Occipital lobe (tissue), 2 donors: ENCODE measurements around the gene CMAS. TPM values are rescaled to one million over a fixed set of nuclear protein-coding genes. Genes with fewer than 3 reads are reported as not detected.
"Not testable (repeated sequence)": the region's sequence is repeated elsewhere in the genome, so short reads cannot be mapped to it uniquely, and the experiment has no call there.

Experiments
- DNase-seq: peaks from one replicate; lab custom pipeline; 2025; lab: John Stamatoyannopoulos, UW
- total RNA-seq: library from RNA; depleted of rRNA; stranded (reverse); fragments of >200 nt; gene quantifications from one replicate; pipeline ENCODE4 v1.2.3, GENCODE V29; 2014

Gene CMAS
- total RNA-seq, 1 donor from 2014 or later, result 41.6 TPM

DNA sequence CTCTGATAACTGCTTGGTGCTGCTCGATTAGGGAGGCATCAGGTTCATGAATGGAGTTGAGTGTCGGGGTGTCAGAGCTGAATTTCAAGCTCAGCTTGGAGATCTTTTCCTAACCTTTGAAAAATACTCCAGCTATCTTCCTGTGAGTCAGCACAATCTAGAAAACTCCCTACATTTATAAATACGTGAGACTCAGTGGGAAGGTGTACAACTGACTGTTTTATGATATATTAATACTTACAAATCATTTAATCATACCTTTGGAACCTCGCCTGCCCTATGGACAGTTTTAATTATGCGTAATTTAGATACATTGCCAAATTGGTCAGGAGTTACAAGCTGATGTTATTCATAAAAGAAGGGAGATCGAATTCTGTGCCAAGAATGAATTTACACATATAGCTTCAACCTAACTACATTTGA, 961 bp downstream of the CMAS start:
- DNase-seq, result no peak

GRCh38 chr12:22047494-22047893, 1.5 kb downstream of the CMAS start:
- DNase-seq, result no peak

- DNase-seq, result no peak
Observed at GRCh38 chr12:22048351-22049041, 2.5 kb downstream of the CMAS start.

- DNase-seq, result no peak
Observed at GRCh38 chr12:22050078-22050477, 4.1 kb downstream of the CMAS start.

DNA sequence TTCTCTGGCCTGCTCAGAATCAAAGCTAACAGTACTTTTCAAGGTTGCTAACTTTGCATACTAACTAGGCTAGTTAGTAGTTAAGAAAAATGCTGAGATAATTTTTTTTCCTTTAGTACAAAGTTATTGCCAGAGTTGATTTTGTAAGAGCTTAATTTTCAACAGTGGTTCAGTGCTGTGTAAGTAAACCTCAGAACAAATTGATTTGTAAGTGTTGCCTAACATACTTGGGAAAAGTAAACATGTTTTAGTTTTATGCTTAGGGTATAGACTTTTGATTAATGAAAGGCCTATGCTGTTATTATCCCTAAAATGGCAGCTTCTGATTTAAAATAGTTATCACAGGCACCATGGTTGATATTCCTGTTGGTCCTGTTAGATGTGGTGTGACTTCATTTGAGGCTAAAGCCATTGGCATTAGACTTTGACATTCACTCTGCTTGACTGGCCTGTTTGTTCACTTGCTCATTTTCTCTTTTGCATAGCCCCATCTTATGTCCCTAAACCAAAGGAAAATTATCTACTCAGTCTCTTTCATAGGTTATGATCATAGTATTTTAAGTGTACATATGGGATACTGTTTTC, 5.2 kb downstream of the CMAS start:
- DNase-seq, result no peak

- DNase-seq, result not testable (repeated sequence)
Observed at GRCh38 chr12:22052994-22053393, 7.0 kb downstream of the CMAS start.

GRCh38 chr12:22054155-22054554, 8.1 kb downstream of the CMAS start:
- DNase-seq, result no peak

DNA sequence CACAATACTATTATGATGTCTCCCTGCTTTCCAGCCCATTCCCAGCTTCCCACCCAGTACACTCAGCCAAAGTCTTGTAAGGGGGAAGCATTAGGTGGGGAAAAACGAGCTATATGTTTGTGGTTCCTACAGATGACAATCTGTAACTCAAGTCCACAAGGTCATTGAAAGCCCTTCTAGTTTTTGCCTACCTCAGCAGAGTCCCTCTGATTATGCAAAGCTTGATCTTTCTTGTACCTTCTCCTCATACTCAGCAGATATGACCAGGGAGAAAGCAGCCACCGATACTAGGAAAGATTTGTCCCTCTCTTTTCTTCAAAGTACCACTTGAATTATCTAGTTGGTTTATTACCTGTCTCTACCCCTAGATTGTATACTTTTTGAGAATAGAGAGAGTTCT, 10.6 kb downstream of the CMAS start:
- no peak for DNase-seq

DNA sequence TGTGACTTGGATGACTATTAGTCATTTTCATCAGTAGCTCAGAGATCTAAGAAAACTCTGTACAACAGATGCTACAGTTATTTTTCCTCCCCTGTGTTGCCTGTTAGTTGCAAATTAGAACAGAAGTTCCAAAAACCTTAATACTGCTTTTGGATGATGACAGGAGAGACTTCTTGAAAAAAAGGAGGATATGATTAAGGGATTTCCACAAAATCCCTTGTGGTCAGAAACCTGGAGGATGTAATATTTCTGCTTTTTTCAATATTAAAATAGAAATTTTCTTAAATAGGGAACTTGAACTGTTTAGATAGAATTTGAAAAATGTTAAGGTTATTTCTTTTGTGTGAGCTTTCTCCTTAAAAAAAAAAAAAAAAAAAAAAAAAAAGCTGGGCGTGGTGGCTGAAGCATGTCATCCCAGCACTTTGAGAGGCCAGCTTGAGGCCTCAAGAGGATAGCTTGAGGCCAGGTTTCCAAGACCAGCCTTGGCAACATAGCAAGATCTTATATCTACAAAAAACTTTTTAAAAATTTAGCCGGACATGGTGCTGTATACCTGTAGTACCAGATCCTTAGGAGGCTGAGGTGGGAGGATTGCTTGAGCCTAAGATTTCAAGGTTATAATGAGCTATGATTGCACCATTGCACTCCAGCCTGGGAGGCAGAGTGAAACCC, 14.1 kb downstream of the CMAS start:
- DNase-seq, result no peak

DNA sequence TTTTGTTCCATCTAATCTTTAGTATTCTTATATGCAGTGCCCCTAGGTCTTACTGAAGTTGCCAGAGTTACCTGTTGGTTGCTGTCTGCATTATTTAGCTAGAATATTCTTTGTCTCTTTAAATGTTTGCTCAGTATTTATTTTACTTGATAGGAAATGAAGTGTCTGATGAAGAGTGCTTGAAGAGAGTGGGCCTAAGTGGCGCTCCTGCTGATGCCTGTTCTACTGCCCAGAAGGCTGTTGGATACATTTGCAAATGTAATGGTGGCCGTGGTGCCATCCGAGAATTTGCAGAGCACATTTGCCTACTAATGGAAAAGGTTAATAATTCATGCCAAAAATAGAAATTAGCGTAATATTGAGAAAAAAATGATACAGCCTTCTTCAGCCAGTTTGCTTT, 18.9 kb downstream of the CMAS start:
- DNase-seq, result no peak

DNA sequence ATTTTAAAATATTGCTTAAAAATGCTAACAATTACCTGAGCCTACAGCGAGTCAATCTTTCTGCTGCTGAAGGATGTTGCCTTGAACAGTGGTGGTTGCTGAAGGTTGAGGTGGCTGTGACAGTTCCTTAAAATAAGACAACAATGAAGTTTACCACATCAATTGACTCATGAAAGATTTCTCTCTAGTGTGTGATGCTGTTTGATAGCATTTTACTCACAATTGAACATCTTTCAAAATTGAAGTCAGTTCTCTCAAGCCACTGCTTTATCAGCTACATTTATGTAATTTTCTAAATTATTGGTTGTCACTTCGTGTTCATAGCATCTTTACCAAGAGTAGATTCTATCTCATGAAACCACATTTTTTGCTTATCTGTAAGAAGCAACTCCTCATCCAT, 20.3 kb downstream of the CMAS start:
- DNase-seq, result no peak

DNA sequence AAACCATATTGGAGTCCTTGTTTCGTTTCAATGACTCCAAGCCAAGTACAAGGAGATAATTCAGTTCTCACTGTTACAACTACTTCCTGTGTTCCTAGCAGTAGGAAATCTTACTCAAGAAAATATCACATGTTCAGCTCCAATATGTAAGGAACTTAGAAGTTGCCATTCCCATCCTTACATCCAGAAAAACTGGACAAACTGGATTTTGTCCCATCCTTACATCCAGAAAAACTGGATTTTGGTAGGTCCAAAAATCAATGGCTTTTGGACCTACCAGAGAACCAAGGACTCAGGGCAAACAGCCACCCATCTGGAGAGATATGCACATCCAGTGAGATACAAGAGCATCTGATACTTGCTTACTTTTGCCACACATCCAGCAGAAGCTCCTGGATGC, 23.8 kb downstream of the CMAS start:
- DNase-seq, result no peak

- DNase-seq, result no peak
Observed at GRCh38 chr12:22082190-22082701, 36.2 kb downstream of the CMAS start.

DNA sequence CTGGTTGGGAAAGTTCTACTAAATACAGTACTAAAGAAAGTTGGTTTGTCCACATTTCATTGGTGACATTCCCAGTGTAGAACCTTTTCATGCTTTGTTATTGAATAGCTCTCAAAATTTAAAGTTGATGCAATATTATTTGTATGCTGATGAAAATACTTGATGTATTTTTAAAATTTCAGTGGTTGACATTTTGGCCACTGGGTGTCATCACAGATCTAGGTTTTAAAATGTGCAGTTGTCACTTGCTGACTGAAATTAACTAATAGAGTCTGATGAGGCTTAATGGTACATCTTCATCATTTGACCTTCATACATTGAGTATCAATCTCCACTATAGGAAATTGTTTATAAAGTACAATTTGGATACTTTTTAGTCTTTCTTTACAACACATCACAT, 37.1 kb downstream of the CMAS start:
- no peak for DNase-seq

GRCh38 chr12:22084852-22085251, 38.8 kb downstream of the CMAS start:
- DNase-seq, result no peak

DNA sequence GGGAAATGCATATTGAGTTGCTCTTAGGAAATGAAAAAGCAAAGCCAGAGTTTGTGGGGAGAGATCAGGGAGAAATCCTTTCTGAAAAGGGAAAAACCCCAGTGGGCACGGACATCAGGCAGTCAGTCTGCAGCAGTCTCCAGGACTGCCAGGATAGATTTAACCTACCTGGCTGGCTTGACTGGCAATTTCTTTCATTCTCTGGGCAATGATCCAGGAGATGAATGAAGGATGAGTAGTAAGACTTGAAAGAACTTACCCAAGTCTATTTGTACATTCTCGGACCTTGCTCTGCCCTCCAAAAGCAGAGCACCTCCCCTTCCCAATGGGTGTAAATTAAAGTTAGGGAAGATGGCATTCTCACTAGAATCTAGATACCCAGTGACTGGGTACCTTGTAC, 42.9 kb downstream of the CMAS start:
- no peak for DNase-seq

GRCh38 chr12:22089486-22089885, 43.5 kb downstream of the CMAS start:
- no peak for DNase-seq

DNA sequence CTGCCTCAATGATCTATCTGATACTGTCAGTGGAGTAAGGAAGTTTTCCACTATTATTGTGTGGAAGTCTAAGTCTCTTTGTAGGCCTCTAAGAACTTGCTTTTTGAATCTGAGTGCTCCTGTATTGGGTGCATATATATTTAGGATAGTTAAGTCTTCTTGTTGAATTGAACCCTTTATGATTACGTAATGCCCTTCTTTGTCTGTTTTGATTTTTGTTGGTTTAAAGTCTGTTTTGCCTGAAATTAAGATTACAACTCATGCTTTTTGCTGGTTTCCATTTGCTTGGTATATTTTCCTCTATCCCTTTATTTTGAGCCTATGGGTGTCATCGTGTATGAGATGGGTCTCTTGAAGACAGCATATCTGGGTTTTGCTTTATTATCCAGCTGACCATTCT, 53.0 kb downstream of the CMAS start:
- not testable (repeated sequence) for DNase-seq

GRCh38 chr12:22100958-22101748, 55.1 kb downstream of the CMAS start:
- DNase-seq, result no peak

DNA sequence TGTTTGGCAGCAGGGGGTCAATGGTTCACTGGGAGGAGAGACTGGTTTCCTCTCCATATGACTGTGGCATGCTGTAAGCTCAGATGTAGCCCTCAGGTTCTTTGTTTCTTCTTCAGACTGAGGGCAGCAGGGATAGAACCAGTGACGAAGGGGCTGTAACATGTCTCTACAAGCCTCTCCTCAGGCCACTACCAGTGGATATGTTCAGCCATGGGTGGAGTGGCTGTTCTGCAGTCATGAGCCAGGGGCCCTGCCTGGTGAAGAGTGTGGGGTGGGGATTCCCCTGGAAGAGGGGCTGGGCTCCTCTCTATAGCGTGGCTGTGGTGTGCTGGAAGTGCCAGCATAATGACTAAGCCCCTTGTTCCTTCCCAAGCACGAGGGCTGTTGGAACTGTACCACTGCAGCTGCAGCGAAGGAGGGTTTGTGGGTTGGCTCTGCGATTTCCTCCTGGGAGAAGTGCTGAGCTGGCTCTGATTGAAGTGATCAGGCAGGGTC, 55.8 kb downstream of the CMAS start:
- DNase-seq, result no peak

DNA sequence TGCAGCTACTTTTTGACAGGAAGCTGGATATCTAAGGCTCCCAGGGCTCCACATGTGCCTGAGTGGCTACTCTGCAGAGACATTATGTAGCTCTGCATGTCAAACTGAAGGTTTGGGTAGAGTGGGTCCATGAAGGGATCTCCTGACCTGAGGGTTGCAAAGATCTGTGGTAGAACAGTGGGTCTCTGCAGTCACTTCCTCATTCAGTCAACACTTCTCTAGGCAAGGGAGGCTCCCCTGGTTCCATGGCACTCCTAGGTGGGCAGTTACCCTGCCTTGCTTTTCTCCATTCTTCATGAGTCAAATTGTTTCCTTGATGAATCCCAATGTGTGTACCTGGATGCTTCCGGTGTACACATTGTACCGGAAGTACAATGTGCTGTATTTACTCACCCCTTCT, 57.4 kb downstream of the CMAS start:
- DNase-seq, result no peak

DNA sequence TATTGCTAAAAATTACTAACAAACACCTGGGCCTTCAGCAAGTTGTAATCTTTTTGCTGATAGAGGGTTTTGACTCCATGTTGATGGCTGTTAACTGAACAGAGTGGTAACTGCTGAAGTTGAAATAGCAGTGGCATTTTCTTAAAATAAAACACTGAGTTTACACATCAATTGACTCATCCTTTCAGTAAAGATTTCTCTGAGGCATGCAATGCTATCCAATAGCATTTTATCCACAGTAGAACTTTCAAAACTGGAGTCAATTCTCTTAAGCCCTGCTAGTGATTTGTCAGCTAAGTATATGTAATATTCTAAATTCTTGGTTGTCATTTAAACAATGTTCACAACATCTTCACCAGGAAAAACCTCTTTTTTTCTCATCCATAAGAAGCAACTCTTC, 59.5 kb downstream of the CMAS start:
- DNase-seq, result no peak
